MM.1S (cell line): Measurements from ENCODE around the gene GABRD.

Source experiments
- DNase-seq: peaks from one replicate; pipeline ENCODE4 v3.0.0-alpha.2; 2015
- H2AFZ ChIP-seq: fragments of 300-600 bp; sonication (generic); 2 replicates; pipeline ENCODE4 v1.6.0; 2016; ENCODE audit warnings: antibody characterized with exemption, low read length
- H3F3A ChIP-seq: fragments of 300-600 bp; sonication (generic); 2 replicates; pipeline ENCODE4 v1.6.1; 2016; ENCODE audit warnings: mild to moderate bottlenecking, antibody characterized with exemption, low read length, moderate library complexity, mixed read lengths; ENCODE audit not compliant: insufficient read depth
- H3K27ac ChIP-seq: fragments of 300-600 bp; sonication (generic); 2 replicates; pipeline ENCODE4 v1.5.1; 2016; ENCODE audit warnings: mild to moderate bottlenecking, low read length
- H3K27me3 ChIP-seq: fragments of 300-600 bp; sonication (generic); replicated peaks from 2 replicates; pipeline ENCODE4 v1.6.0; 2016; ENCODE audit warnings: low read length; ENCODE audit not compliant: insufficient read depth
- H3K36me3 ChIP-seq: fragments of 300-600 bp; sonication (generic); replicated peaks from 2 replicates; pipeline ENCODE4 v1.6.1; 2016; ENCODE audit warnings: mild to moderate bottlenecking, low read length, mixed read lengths; ENCODE audit not compliant: insufficient read depth
- H3K4me1 ChIP-seq: fragments of 300-600 bp; sonication (generic); 2 replicates; pipeline ENCODE4 v1.6.1; 2016; ENCODE audit warnings: low read length, mixed read lengths
- H3K4me2 ChIP-seq: fragments of 300-600 bp; sonication (generic); 2 replicates; pipeline ENCODE4 v1.6.0; 2016; ENCODE audit warnings: low read depth, low read length
- H3K4me3 ChIP-seq: fragments of 300-600 bp; sonication (generic); 2 replicates; pipeline ENCODE4 v1.5.1; 2016; ENCODE audit warnings: low read length, mixed read lengths
- H3K79me2 ChIP-seq: fragments of 300-600 bp; sonication (generic); 2 replicates; pipeline ENCODE4 v1.6.1; 2016; ENCODE audit warnings: mixed run types, low read length, mixed read lengths
- H3K9ac ChIP-seq: fragments of 300-600 bp; sonication (generic); 2 replicates; pipeline ENCODE4 v1.6.1; 2016; ENCODE audit warnings: low read length, mixed read lengths
- H3K9me2 ChIP-seq: fragments of 300-600 bp; sonication (generic); replicated peaks from 2 replicates; pipeline ENCODE4 v1.6.1; 2016; ENCODE audit warnings: mild to moderate bottlenecking, low read length, mixed read lengths; ENCODE audit not compliant: insufficient read depth
- H3K9me3 ChIP-seq: fragments of 300-600 bp; sonication (generic); replicated peaks from 2 replicates; pipeline ENCODE4 v1.6.1; 2016; ENCODE audit warnings: mild to moderate bottlenecking, low read length, mixed read lengths; ENCODE audit not compliant: insufficient read depth
- H4K20me1 ChIP-seq: fragments of 300-600 bp; sonication (generic); 2 replicates; pipeline ENCODE4 v1.6.1; 2016; ENCODE audit warnings: mild to moderate bottlenecking, low read length, moderate library complexity, mixed read lengths; ENCODE audit not compliant: insufficient read depth
- CTCF ChIP-seq: fragments of 300-600 bp; sonication (generic); IDR thresholded peaks from 2 replicates; pipeline ENCODE4 v1.5.1; 2016; ENCODE audit warnings: antibody characterized with exemption, low read length, mixed read lengths
- EZH2 ChIP-seq: fragments of 300-600 bp; sonication (generic); optimal IDR thresholded peaks from 2 replicates; pipeline ENCODE3; 2017; ENCODE audit warnings: low read depth, mild to moderate bottlenecking, antibody characterized with exemption, low read length, mixed read lengths
- EZH2phosphoT487 ChIP-seq: fragments of 300-600 bp; sonication (generic); IDR thresholded peaks from 2 replicates; pipeline ENCODE4 v1.6.1; 2018; ENCODE audit warnings: antibody characterized with exemption, low read length

The GABRD gene

GRCh38 chr1:2027961-2028583 lies 8.9 kb downstream of the GABRD start:
- Histone ChIP-seq H3K9ac (no peak overlapping the region), H3K27ac (no peak overlapping the region), H2AFZ (no peak overlapping the region), H3K27me3 (peaks cover 100% of the 10 kb centered on the region), H3K4me2 (no peak overlapping the region), H4K20me1 (no peaks in the 10 kb centered on the region), H3K79me2 (no peaks in the 10 kb centered on the region), H3K4me1 (no peaks in the 10 kb centered on the region), H3K9me3 (no peaks in the 10 kb centered on the region), H3K4me3 (no peak overlapping the region), H3F3A (no peaks in the 10 kb centered on the region), H3K36me3 (no peaks in the 10 kb centered on the region), H3K9me2 (no peaks in the 10 kb centered on the region)
- DNase-seq: no peak
- no peak for TF ChIP-seq EZH2
- TF ChIP-seq EZH2phosphoT487: no peak

- Histone ChIP-seq H3K36me3 (no peaks in the 10 kb centered on the region), H3K9me3 (no peaks in the 10 kb centered on the region), H4K20me1 (no peaks in the 10 kb centered on the region), H2AFZ (no peak overlapping the region), H3K4me1 (no peaks in the 10 kb centered on the region), H3K27ac (no peak overlapping the region), H3K27me3 (peaks cover 100% of the 10 kb centered on the region), H3F3A (no peaks in the 10 kb centered on the region), H3K9ac (no peak overlapping the region), H3K9me2 (no peaks in the 10 kb centered on the region), H3K4me2 (no peak overlapping the region), H3K4me3 (no peak overlapping the region), H3K79me2 (no peaks in the 10 kb centered on the region)
- no peak for DNase-seq
- TF ChIP-seq EZH2: no peak
- TF ChIP-seq EZH2phosphoT487: no peak
- no peak for TF ChIP-seq CTCF
Observed at GRCh38 chr1:2028870-2029560, 9.9 kb downstream of the GABRD start.

GRCh38 chr1:2029561-2029960 lies 10.4 kb downstream of the GABRD start:
- H3K27ac ChIP-seq: no peak overlapping the region
- H3K9me3 ChIP-seq: no peaks in the 10 kb centered on the region
- H3K79me2 ChIP-seq: no peaks in the 10 kb centered on the region
- no peak overlapping the region for H3K9ac ChIP-seq
- no peaks in the 10 kb centered on the region for H4K20me1 ChIP-seq
- H3K27me3 ChIP-seq: peaks cover 99% of the 10 kb centered on the region
- no peaks in the 10 kb centered on the region for H3K9me2 ChIP-seq
- H2AFZ ChIP-seq: no peak overlapping the region
- H3F3A ChIP-seq: no peaks in the 10 kb centered on the region
- no peaks in the 10 kb centered on the region for H3K36me3 ChIP-seq
- no peak for DNase-seq
- H3K4me1 ChIP-seq: no peaks in the 10 kb centered on the region
- TF ChIP-seq EZH2phosphoT487 (no peak), CTCF (no peak), EZH2 (no peak)
- H3K4me2 ChIP-seq: no peak overlapping the region
- H3K4me3 ChIP-seq: no peak overlapping the region

- TF ChIP-seq EZH2: no peak
- no peak for TF ChIP-seq CTCF
- TF ChIP-seq EZH2phosphoT487: no peak
- Histone ChIP-seq H3K4me3 (no peak overlapping the region), H3K79me2 (no peaks in the 10 kb centered on the region), H4K20me1 (no peaks in the 10 kb centered on the region), H3K9me3 (no peaks in the 10 kb centered on the region), H3K4me2 (no peak overlapping the region), H3K4me1 (no peaks in the 10 kb centered on the region), H3K9ac (no peak overlapping the region), H3F3A (no peaks in the 10 kb centered on the region), H3K27ac (no peak overlapping the region), H3K27me3 (peaks cover 99% of the 10 kb centered on the region), H3K9me2 (no peaks in the 10 kb centered on the region), H2AFZ (no peak overlapping the region), H3K36me3 (no peaks in the 10 kb centered on the region)
- DNase-seq: no peak
Observed at GRCh38 chr1:2030076-2030871, 11.1 kb downstream of the GABRD start.
